HG03342 (cell line): ENCODE results near the gene AKAP13.

Source experiments
- ATAC-seq: cut with Tn5 transposase; IDR thresholded peaks from one replicate; pipeline ENCODE4 v1.9.1; 2021; ENCODE audit warnings: mild to moderate bottlenecking, moderate library complexity; ENCODE audit not compliant: unreplicated experiment

The AKAP13 gene

GRCh38 chr15:85618956-85619491, 238.6 kb downstream of the AKAP13 start:
- ATAC-seq, result no peak

- ATAC-seq, result no peak
Observed at GRCh38 chr15:85619992-85620689, 239.7 kb downstream of the AKAP13 start.

GRCh38 chr15:85620690-85621049, 240.3 kb downstream of the AKAP13 start:
- no peak for ATAC-seq

GRCh38 chr15:85621094-85621493, 240.7 kb downstream of the AKAP13 start:
- no peak for ATAC-seq

GRCh38 chr15:85622221-85622831, 241.9 kb downstream of the AKAP13 start:
- no peak for ATAC-seq

- ATAC-seq, result no peak
Observed at GRCh38 chr15:85623315-85624049, 243.1 kb downstream of the AKAP13 start.

- no peak for ATAC-seq
Observed at GRCh38 chr15:85624291-85624801, 243.9 kb downstream of the AKAP13 start.

- peak; percentile 25 for ATAC-seq
Observed at GRCh38 chr15:85625166-85625830, 244.9 kb downstream of the AKAP13 start.

GRCh38 chr15:85625856-85626255, 245.5 kb downstream of the AKAP13 start:
- peak; percentile 84 for ATAC-seq

GRCh38 chr15:85627213-85627935, 247.0 kb downstream of the AKAP13 start:
- no peak for ATAC-seq

- ATAC-seq, result no peak
Observed at GRCh38 chr15:85630311-85630710, 249.9 kb downstream of the AKAP13 start.

- no peak for ATAC-seq
Observed at GRCh38 chr15:85631018-85631417, 250.6 kb downstream of the AKAP13 start.

GRCh38 chr15:85632014-85632413, 251.6 kb downstream of the AKAP13 start:
- ATAC-seq, result no peak

GRCh38 chr15:85633859-85634258, 253.5 kb downstream of the AKAP13 start:
- ATAC-seq, result no peak

GRCh38 chr15:85636351-85636750, 255.9 kb downstream of the AKAP13 start:
- no peak for ATAC-seq

- ATAC-seq, result peak; percentile 89
Observed at GRCh38 chr15:85639752-85640381, 259.5 kb downstream of the AKAP13 start.

GRCh38 chr15:85642065-85642692, 261.8 kb downstream of the AKAP13 start:
- no peak for ATAC-seq

- ATAC-seq, result no peak
Observed at GRCh38 chr15:85642693-85643066, 262.3 kb downstream of the AKAP13 start.

- no peak for ATAC-seq
Observed at GRCh38 chr15:85646538-85647091, 266.2 kb downstream of the AKAP13 start.
